DND-41 (cell line): Measurements from ENCODE around the gene PREX1.

Experiments
- CTCF ChIP-seq: IDR thresholded peaks from 2 replicates; pipeline ENCODE4 v1.5.1; 2012; ENCODE audit warnings: borderline replicate concordance, low read length, moderate library complexity, mild to moderate bottlenecking; ENCODE audit not compliant: poor library complexity, severe bottlenecking; ENCODE audit errors: extremely low read depth
- EZH2 ChIP-seq: IDR thresholded peaks from 3 replicates; pipeline ENCODE4 v1.6.1; 2012; ENCODE audit warnings: borderline replicate concordance, low read depth, mild to moderate bottlenecking, moderate library complexity, low read length, inconsistent platforms; ENCODE audit not compliant: severe bottlenecking

- no peak for TF ChIP-seq EZH2
- no peak for TF ChIP-seq CTCF
These were observed 37.0 kb upstream of the PREX1 start for GRCh38 chr20:48864738-48865318.
